T1000 (cell line): Measurements from ENCODE around the gene OCRL.

ENCODE experiments used
- DNase-seq: peaks from one replicate; lab custom pipeline; 2025; ENCODE audit warnings: mixed read lengths; lab: John Stamatoyannopoulos, UW

OCRL gene

GRCh38 chrX:129540068-129540653 is at the start of gene OCRL:
Gene OCRL, plus strand, starts transcription at chrX:129540259. Its CDS starts 181 bp downstream, at chrX:129540440.
- peak; percentile 4 for DNase-seq

- no peak for DNase-seq
These were observed 49.7 kb upstream of the OCRL start for GRCh38 chrX:129490330-129490729.

DNA sequence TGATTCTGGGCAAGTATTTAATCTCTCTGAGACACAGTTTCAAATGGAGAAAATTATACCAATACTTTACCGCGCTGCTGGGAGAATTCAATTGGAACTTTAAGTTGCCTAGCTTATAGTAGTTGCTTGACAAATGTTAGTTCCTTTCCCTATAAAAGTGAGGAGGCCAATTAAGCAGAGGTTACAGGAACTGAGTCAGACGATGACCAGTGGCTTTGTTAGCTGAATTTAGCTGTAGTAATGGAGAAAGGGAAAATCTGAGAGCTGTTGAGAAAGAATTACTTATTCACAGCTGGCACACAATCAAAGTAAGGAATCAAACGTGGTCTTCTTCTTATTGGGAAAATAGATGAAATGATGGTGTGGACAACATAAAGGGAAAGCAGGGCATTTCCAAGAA is 46.4 kb upstream of the OCRL start:
- DNase-seq, result no peak

DNA sequence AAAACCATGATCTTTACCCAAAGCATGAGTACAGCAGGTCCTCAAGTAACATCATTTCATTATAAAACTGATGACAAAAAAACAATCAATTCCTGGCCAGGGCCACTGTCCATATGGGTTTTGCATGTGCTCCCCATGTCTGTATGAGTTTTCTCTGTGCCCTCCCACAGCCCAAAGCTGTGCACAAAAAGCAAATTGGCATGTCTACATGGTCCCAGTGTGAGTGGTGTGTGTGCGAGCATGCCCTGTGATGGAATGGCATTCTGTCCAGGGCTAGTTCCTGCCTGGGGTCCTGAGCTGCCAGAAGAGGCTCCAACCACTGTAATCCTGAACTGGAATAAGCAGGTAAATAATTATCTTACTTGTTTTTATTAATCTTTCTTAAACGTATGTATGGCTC is 45.2 kb upstream of the OCRL start:
- DNase-seq, result no peak

DNA sequence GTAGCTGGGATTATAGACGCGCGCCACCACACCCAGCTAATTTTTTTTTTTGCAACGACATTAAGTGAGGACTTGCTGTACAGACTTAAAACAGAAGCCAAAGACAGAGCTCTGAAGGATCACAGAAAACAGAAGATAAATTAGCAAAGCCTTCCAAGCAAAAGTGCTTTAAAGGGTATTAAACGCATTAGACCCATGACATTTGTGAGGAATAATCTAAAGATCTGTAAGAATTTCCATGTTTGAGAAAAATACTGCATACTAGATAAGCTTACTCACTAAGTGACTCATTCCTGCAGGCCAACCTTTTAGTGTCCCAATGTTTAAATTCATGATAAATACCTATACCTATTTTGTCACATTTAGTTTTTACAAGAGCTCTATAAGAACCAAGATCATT is 44.2 kb upstream of the OCRL start:
- no peak for DNase-seq

- no peak for DNase-seq
These were observed 43.4 kb upstream of the OCRL start for GRCh38 chrX:129496625-129497024.

DNA sequence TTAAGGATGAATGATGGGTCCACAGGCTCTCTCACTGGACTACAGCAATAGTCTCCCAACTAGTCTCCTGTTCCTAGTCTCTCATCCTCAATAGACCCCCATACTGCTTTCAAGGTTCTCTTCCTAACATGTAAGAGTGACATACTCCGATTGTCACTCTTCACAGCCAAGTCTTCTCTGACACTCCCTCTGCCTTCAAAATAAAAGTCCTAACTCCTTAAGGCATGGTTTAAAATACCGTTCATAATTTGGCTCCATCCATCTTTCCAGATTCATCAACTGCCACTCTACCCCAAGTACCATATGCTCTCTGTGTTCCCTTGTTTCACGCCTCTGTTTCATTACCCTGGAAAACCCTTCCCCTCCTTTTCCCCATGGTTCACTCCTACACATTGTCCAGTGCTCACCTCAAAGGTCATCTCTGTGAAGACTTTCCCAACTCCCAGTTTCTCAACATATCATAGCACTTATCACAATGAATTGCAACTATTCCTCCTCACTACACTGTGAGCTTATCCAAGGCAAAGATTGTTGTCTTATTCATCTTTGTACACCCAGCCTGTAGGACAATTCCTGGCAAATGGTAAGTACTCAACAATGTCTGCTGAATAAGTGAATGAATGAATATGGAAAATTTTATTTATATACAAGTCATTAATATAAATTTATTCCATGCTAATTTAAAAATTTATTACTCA is 42.8 kb upstream of the OCRL start:
- no peak for DNase-seq

GRCh38 chrX:129510331-129510730 is 29.7 kb upstream of the OCRL start:
- DNase-seq, result no peak

GRCh38 chrX:129511689-129512088 is 28.4 kb upstream of the OCRL start:
- DNase-seq, result no peak

DNA sequence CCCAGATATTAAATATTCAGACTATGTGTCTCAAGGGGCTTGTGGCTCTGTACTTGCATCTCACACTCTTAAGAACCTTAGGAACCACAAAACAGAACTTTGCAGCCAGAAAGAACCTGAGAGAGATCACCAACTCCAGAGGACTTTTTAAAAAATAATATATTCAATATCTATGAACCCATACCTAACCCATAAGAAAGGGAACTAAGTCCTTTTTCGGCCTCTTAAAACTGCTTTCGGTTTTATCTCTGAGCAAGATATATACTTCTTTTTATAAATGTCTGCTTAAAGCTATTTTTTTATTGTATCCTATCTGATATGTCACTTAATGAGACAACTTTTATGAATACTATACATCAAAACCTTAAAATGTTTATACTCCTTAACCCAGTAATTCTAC is 27.6 kb upstream of the OCRL start:
- no peak for DNase-seq

DNA sequence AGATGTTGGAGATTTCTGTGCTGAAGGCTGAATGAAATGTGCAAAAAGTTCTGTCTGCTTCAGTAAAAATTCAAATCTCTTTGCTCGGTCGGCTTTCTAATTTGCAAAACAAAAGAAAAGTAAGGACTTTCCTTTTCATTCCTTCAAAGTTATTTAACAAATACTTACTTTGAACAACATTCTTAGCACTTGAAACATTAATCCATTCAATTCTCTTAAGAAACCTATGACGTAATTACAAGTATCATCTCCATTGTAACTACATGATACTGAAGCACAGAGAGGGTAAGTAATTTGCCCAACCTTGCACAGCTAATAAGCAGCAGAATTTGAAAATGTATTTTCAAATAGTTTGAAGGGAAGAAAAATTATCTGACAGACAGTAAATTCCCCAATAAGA is 23.7 kb upstream of the OCRL start:
- no peak for DNase-seq

- no peak for DNase-seq
These were observed 19.9 kb upstream of the OCRL start for GRCh38 chrX:129520151-129520550.

GRCh38 chrX:129522184-129523078 is 17.6 kb upstream of the OCRL start:
- DNase-seq, result no peak

DNA sequence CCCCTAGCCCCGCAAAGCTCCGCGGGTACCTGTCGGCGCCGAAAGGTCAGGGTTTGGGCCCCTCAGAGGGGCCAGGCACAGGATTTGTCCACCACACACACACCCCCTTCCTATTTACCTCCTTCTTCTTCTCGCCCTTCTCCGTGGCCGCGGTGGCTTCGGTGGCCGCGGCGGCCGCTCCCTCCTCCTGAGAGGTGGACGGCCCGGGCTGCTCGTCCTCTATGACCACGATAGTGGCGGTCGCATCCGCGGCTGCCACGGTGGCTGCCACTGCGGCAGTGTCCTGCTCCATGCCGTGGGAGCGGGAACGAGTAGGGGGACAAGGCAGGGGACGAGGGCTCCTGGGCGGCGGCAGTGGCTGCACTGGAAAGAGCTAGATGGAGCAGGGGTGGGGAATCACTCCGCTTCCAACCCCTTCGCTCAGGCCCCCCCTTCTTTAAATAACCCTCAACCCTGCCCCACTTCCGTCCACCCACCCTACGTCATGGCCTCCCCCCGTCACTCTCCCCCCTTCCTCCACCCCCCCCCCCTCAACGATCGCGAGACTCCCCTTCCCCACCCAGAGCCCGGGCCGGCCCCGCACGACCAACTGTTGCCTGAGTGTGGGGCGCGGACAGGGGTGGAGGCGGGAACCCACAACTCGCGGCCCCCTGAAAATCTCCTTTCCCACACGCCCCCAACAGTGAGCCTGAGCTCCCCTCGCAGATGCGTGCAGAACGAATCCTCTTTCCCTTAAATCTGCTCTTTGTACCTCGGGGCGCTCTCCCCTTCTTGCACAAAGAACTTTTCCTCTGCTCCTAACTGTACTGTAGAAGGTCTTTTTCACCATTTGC is 16.8 kb upstream of the OCRL start, which contains the start of gene SMARCA1:
SMARCA1 (minus strand) TSS at position 412 of the 833 bp plus-strand sequence; CDS start at position 292, 120 bp downstream.
- no peak for DNase-seq

GRCh38 chrX:129524250-129524850 is 15.7 kb upstream of the OCRL start:
- no peak for DNase-seq

DNA sequence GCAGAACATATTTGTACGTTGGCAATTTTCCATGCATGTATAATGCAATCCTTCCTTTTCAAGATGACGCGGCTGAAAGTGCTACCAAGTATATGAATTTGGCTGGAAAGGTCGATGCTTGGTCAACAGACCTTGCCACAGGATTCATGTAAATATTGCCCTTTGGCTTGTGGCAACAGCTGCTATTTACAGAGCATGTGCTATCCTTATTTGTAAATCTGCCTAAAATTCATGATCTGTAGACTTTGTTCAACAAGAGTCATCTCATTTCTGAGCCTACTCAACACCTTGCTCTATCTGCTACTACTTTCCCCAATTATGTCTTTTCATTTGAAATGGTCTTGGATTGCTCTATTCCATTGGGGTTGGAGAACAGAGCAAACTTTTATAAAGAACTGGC is 14.9 kb upstream of the OCRL start:
- no peak for DNase-seq

DNA sequence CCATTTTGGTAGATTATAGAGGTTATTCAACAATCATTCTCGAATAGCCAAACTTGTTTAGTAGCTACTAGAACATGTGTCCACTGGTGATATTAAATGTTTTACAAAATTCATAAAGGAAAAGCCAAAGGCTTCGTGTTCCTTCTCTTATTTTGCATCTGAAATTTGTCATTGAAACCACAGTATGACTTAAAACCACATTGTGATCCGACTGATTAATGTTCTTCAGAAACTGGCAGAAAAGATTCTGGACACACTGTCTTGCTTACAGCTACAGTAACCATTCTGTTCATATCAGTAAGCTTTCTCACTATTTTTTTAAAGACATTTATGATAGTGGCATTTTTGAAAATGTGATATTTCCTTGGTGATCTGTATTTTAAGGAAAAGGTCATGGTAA is 14.2 kb upstream of the OCRL start:
- no peak for DNase-seq

GRCh38 chrX:129529685-129530281 is 10.3 kb upstream of the OCRL start:
- no peak for DNase-seq

DNA sequence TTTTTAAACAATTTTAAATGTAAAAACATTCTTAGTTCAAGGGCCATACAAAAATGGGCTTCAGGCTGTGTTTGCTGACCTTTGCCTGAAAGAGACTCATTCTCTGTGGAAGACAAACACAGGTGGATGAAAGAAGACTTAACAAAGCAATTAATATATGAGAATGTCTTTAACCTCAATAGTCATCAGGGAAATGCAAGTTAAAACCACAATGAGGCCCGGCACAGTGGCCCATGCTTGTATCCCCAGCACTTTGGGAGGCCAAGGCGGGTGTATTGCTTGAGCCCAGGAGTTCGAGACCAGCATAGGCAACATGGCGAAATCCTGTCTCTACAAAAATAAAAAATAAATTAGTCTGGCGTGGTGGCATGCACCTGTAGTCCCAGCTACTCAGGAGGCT is 9.6 kb upstream of the OCRL start:
- DNase-seq, result no peak

DNA sequence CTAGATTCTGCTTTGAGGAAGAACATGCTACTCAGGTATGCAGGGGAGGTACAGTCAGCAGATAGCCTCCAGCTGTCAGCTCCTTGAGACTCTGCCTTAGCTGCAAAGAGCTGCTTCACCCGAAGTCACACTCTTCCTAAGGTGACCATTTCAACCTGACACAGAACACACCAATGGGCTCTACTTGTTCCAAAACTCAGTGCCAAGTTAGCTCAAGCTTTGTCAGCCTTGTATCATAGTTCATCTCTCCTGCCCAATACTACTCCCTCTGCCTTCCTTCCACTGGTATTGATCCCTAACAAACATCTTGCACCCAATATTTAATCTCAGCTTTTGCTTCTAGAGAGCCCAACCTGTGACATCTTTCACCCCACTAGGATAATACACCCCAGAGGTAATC is 8.9 kb upstream of the OCRL start:
- no peak for DNase-seq
